Measurements from ENCODE around the gene DCC.

DCC gene

GRCh38 chr18:52427521-52428175 is 87.7 kb downstream of the DCC start:
- TF ChIP-seq, protein P1, sequence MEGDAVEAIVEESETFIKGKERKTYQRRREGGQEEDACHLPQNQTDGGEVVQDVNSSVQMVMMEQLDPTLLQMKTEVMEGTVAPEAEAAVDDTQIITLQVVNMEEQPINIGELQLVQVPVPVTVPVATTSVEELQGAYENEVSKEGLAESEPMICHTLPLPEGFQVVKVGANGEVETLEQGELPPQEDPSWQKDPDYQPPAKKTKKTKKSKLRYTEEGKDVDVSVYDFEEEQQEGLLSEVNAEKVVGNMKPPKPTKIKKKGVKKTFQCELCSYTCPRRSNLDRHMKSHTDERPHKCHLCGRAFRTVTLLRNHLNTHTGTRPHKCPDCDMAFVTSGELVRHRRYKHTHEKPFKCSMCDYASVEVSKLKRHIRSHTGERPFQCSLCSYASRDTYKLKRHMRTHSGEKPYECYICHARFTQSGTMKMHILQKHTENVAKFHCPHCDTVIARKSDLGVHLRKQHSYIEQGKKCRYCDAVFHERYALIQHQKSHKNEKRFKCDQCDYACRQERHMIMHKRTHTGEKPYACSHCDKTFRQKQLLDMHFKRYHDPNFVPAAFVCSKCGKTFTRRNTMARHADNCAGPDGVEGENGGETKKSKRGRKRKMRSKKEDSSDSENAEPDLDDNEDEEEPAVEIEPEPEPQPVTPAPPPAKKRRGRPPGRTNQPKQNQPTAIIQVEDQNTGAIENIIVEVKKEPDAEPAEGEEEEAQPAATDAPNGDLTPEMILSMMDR (IDR thresholded peaks at IDR 0.05; ENCODE audit: control insufficient read depth, insufficient read depth, low read depth, low read length, missing control alignments), result no peak
- no peak overlapping the region for H3K4me3 ChIP-seq (ENCODE audit: control insufficient read depth, low read depth, low read length)
- DNase-seq (ENCODE audit: low read depth), result no peak

- TF ChIP-seq, protein P1 (IDR thresholded peaks at IDR 0.05; ENCODE audit: control insufficient read depth, insufficient read depth, low read depth, low read length, missing control alignments), result no peak
- no peak for DNase-seq (ENCODE audit: low read depth)
- H3K4me3 ChIP-seq (ENCODE audit: control insufficient read depth, low read depth, low read length), result no peak overlapping the region
Measured at GRCh38 chr18:52431683-52432082, 91.7 kb downstream of the DCC start.

DNA sequence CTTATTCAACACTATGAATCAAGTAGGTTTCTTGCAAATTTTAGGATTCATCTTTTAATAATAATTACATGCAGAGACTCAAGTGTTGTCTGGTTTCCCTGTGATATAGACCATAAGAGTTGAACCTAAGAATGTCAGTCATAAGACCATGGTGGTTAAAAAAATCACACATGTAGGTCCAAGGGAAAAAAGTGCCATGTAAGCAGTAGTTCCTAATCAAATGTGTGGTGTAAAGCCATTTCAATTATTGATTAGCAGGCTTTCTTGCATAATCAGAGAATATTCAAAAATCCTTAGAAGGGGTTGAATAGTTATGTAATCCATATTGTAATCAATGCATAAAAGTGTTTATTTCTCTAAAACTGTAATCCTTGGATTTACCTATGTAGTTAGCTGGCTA is 93.8 kb downstream of the DCC start:
- no peak for DNase-seq (ENCODE audit: low read depth)
- TF ChIP-seq, protein P1 (IDR thresholded peaks at IDR 0.05; ENCODE audit: control insufficient read depth, insufficient read depth, low read depth, low read length, missing control alignments), result no peak
- H3K4me3 ChIP-seq (ENCODE audit: control insufficient read depth, low read depth, low read length), result no peak overlapping the region

DNA sequence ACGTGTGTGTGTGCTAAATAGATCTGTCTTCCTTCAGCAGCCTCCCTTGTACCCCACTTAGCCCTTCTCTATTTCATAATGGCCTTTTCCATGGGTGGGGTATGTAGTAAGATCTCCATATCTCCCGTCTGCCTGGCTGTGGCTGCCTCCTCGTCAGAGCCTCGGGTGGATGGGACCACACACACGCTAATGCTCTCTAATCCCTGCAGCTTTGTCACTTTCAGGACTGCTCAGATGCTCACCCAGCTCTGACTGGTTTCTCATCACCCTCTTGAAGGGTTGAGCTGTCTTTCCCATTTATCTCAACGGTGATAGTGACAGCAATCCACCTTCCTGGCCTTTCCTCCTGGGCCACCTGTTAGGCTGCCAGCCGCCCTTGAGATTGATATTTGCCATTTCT is 95.3 kb downstream of the DCC start:
- no peak for DNase-seq (ENCODE audit: low read depth)
- H3K4me3 ChIP-seq (ENCODE audit: control insufficient read depth, low read depth, low read length), result no peak overlapping the region
- TF ChIP-seq, protein P1 (IDR thresholded peaks at IDR 0.05; ENCODE audit: control insufficient read depth, insufficient read depth, low read depth, low read length, missing control alignments), result no peak

DNA sequence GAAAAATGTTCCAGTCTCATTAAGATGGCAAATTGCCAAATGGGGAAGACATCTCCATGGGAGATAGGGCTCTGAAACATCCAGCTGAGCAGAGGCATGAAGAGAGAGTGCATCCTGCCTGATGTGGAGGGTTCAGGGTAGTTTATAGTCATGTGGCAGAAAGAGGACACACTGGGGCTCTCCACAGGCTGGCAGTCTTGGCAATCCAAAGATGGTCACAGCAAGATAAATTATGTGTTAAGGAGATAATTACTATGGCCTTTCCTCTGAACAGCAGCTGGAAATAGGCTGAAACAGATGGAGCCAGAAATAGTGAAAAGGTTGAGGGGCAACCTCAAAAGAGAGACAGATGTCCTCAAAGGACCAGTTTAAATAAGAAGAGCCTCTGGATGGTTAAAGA is 97.2 kb downstream of the DCC start:
- no peak for DNase-seq (ENCODE audit: low read depth)

DNA sequence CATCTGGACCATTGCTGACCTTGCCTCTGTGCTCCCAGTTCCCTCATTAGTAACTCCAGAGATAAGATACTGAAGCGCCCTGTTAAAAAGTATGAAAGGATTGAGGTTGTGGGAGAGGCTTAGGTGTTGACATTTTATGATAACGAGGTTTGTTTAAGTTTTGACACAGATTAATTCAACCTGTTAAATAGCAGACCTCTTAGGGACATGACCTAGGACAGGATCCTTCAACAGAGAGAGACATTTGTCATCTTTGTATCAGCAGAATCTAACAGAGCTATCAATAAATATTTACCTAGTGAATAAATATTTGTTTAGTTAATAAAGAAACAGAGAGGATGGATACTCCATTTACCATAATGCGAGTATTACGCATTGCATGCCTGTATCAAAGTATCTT is 99.5 kb downstream of the DCC start:
- no peak for DNase-seq (ENCODE audit: low read depth)
- TF ChIP-seq, protein P1 (IDR thresholded peaks at IDR 0.05; ENCODE audit: control insufficient read depth, insufficient read depth, low read depth, low read length, missing control alignments), result no peak
- H3K4me3 ChIP-seq (ENCODE audit: control insufficient read depth, low read depth, low read length), result no peak overlapping the region

More for the DNA sequence above, 97.2 kb downstream of the DCC start:
- TF ChIP-seq, protein P1 (IDR thresholded peaks at IDR 0.05; ENCODE audit: control insufficient read depth, insufficient read depth, low read depth, low read length, missing control alignments), result no peak
- H3K4me3 ChIP-seq (ENCODE audit: control insufficient read depth, low read depth, low read length), result no peak overlapping the region
